SU-DHL-6 (cell line): Measurements from ENCODE around the gene RIPPLY3.

Experiments
- EZH2phosphoT487 ChIP-seq: fragments of 200-600 bp; sonication (generic), shearing (Covaris generic); conservative IDR thresholded peaks from 2 replicates; pipeline ENCODE4 v1.6.1; 2018; ENCODE audit warnings: mild to moderate bottlenecking, antibody characterized with exemption, low read length, moderate library complexity, mixed read lengths
- TF ChIP-seq, protein P1 (sequence below): fragments of 200-600 bp; sonication (generic); IDR thresholded peaks from one replicate; pipeline ENCODE4 v1.5.1; 2017; ENCODE audit warnings: antibody characterized with exemption, mild to moderate bottlenecking, low read length, moderate library complexity; ENCODE audit not compliant: insufficient read depth, poor library complexity, severe bottlenecking

DNA sequence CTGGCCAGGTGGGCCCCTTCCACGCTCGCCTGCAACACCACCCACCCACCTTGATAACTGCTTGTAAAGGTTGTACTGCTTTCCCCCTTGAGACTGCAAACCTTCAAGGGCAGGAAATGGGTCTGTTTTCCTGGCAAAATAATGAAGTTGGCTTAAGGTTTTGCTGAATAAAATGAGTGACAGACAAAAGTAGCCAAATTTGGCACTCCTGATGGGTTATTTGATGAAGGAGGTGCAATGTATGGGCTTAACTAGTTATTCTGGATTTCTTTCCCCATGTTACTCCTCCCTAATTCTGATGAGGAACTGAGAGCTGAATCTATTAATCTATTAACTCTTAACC, 25.5 kb upstream of the RIPPLY3 start:
- TF ChIP-seq, protein P1, sequence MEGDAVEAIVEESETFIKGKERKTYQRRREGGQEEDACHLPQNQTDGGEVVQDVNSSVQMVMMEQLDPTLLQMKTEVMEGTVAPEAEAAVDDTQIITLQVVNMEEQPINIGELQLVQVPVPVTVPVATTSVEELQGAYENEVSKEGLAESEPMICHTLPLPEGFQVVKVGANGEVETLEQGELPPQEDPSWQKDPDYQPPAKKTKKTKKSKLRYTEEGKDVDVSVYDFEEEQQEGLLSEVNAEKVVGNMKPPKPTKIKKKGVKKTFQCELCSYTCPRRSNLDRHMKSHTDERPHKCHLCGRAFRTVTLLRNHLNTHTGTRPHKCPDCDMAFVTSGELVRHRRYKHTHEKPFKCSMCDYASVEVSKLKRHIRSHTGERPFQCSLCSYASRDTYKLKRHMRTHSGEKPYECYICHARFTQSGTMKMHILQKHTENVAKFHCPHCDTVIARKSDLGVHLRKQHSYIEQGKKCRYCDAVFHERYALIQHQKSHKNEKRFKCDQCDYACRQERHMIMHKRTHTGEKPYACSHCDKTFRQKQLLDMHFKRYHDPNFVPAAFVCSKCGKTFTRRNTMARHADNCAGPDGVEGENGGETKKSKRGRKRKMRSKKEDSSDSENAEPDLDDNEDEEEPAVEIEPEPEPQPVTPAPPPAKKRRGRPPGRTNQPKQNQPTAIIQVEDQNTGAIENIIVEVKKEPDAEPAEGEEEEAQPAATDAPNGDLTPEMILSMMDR, result no peak
- no peak for TF ChIP-seq EZH2phosphoT487
